Measurements from ENCODE around the gene CALHM3. TPM values are rescaled to one million over a fixed set of nuclear protein-coding genes. Genes with fewer than 3 reads are reported as not detected.

Gene CALHM3
- total and polyA plus RNA-seq, 2 of the 13 experiments (the other 11 are each of a cell fraction or from before 2014, with no cell fraction given): not detected

DNA sequence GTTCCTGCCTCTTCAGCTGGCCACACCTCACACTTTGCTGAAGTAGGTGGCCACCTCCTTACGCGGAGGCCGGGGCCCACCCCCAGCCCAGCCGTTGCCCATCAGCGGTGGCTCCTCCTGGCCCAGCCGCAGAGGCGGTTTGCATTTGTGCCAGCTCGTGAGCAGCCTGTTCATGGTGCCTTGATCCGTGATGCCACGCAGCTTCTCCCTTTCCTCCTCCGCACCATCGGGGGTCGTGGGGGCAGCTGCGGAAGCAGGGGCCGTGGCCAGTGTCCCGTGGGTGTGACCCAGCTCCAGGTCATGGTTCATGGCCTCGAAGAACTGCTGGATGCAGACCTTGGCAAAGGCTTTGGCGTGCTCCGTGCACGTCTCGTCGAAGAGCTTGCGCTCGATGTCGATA is 23.8 kb downstream of the CALHM3 start:
- H3K27ac ChIP-seq (ENCODE audit: extremely low read length, insufficient read depth, low read length): no peak overlapping the region
- POLR2A ChIA-PET: no interaction called here
- H3K4me1 ChIP-seq (ENCODE audit: insufficient read depth, low read length): peaks cover 30% of the 10 kb centered on the region
- no peak overlapping the region for H3K4me2 ChIP-seq (ENCODE audit: low read depth, low read length)
- H3K36me3 ChIP-seq (replicated peaks in 1 of 2; ENCODE audit: control insufficient read depth in 1 of 2, insufficient read depth in 2 of 2, low read length in 2 of 2): no peaks in the 10 kb centered on the region
- intact Hi-C loops (cut with micrococcal nuclease; ENCODE audit: unreplicated experiment): no loop called here
- in situ Hi-C loops (cut with HindIII; ENCODE audit: extremely low pct_ligation_motif_present, low pct_unique_long_range_greater_than_20kb): no loop called here
- WGBS (ENCODE audit: low lambda C conversion rate): 78% methylated on average over 17 of the region's 25 CpGs
- FAIRE-seq (no peak), ATAC-seq (no peak), DNase-seq (ENCODE audit: low spot score) (no peak)
- no peaks in the 10 kb centered on the region for H4K20me1 ChIP-seq (ENCODE audit: insufficient read depth, low read length)
- no peak for TF ChIP-seq SMC3 (IDR thresholded peaks at IDR 0.05; ENCODE audit: low read length)
- H3K9me3 ChIP-seq (ENCODE audit: low read length): no peaks in the 10 kb centered on the region
- CTCF ChIA-PET (ENCODE audit: low intra/inter-chr PET ratio, low total read pairs): no interaction called here
- no peak overlapping the region for H3K4me3 ChIP-seq (replicated peaks in 1 of 3; ENCODE audit: insufficient read depth in 1 of 3, low read depth in 2 of 3, low read length in 3 of 3)
- no peak overlapping the region for H3K9ac ChIP-seq (ENCODE audit: insufficient read depth, low read depth, low read length)
- peaks cover 3 to 38% of the 10 kb centered on the region in 2 experiments for H3K27me3 ChIP-seq (ENCODE audit: control insufficient read depth in 1 of 2, insufficient read depth in 2 of 2, low read length in 2 of 2)
- no peaks in the 10 kb centered on the region for H3K79me2 ChIP-seq (ENCODE audit: insufficient read depth, low read length)
- BruUV-seq (replicated peaks): no TSS peak
- H2AFZ ChIP-seq (ENCODE audit: low read length): no peak overlapping the region

DNA sequence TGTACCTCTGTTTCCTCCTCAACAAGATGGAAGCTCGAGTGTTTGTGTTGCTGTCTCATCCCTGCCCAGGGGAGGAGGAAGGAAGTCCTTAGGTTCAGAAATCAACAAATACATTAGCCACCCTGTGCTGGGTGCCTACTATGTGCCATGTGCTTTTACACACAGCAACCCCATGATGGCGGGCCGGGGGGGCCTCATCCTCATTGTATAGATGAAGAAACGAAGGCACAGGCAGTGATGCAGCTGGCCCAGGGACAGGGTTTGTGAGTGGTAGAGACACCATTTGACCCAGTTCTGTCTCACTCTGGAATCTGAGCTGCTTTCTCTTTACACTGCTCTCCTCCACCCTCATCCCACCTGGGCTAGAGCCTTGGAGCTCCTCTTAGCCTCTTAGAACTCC is 25.0 kb downstream of the CALHM3 start:
- CTCF ChIA-PET (ENCODE audit: low intra/inter-chr PET ratio, low total read pairs): no interaction called here
- intact Hi-C loops (cut with micrococcal nuclease; ENCODE audit: unreplicated experiment): no loop called here
- WGBS (ENCODE audit: low lambda C conversion rate): 20% methylated on average over 2 of the region's 4 CpGs

More for the DNA sequence above, 25.0 kb downstream of the CALHM3 start:
- Histone ChIP-seq H3K9ac (ENCODE audit: insufficient read depth, low read depth, low read length) (no peak overlapping the region), H2AFZ (ENCODE audit: low read length) (no peak overlapping the region), H4K20me1 (ENCODE audit: insufficient read depth, low read length) (no peaks in the 10 kb centered on the region), H3K4me3 (replicated peaks in 1 of 3; ENCODE audit: insufficient read depth in 1 of 3, low read depth in 2 of 3, low read length in 3 of 3) (no peak overlapping the region), H3K27ac (ENCODE audit: extremely low read length, insufficient read depth, low read length) (no peak overlapping the region), H3K79me2 (ENCODE audit: insufficient read depth, low read length) (no peaks in the 10 kb centered on the region), H3K9me3 (ENCODE audit: low read length) (no peaks in the 10 kb centered on the region), H3K27me3 (ENCODE audit: control insufficient read depth in 1 of 2, insufficient read depth in 2 of 2, low read length in 2 of 2) (peaks cover 2 to 33% of the 10 kb centered on the region in 2 experiments), H3K4me1 (ENCODE audit: insufficient read depth, low read length) (peaks cover 30% of the 10 kb centered on the region), H3K36me3 (replicated peaks in 1 of 2; ENCODE audit: control insufficient read depth in 1 of 2, insufficient read depth in 2 of 2, low read length in 2 of 2) (no peaks in the 10 kb centered on the region), H3K4me2 (ENCODE audit: low read depth, low read length) (no peak overlapping the region)
- DNase-seq (ENCODE audit: low spot score): no peak
- POLR2A ChIA-PET: no interaction called here
- BruUV-seq (replicated peaks): no TSS peak
- in situ Hi-C loops (cut with HindIII; ENCODE audit: extremely low pct_ligation_motif_present, low pct_unique_long_range_greater_than_20kb): no loop called here
- TF ChIP-seq TAF15 (IDR thresholded peaks at IDR 0.05; ENCODE audit: low read depth, low read length, poor library complexity, severe bottlenecking): no peak
- TF ChIP-seq ZNF253 (CRISPR knock-in tag; IDR thresholded peaks at IDR 0.05; ENCODE audit: borderline replicate concordance): no peak
- no peak for TF ChIP-seq MYC (CRISPR knock-in tag; IDR thresholded peaks at IDR 0.05; ENCODE audit: borderline replicate concordance)
- TF ChIP-seq ZNF335 (CRISPR knock-in tag; IDR thresholded peaks at IDR 0.05): no peak
- TF ChIP-seq ZNF598 (CRISPR knock-in tag; IDR thresholded peaks at IDR 0.05; ENCODE audit: borderline replicate concordance): no peak
- TF ChIP-seq ZNF12 (CRISPR knock-in tag; IDR thresholded peaks at IDR 0.05): no peak
- no peak for TF ChIP-seq SMARCC2 (IDR thresholded peaks at IDR 0.05)
- no peak for TF ChIP-seq PPARG (CRISPR knock-in tag; conservative IDR thresholded peaks at IDR 0.05)
- no peak for TF ChIP-seq EEA1 (CRISPR knock-in tag; IDR thresholded peaks at IDR 0.05; ENCODE audit: borderline replicate concordance)
- TF ChIP-seq ATRX (CRISPR knock-in tag; IDR thresholded peaks at IDR 0.05; ENCODE audit: borderline replicate concordance): no peak
- TF ChIP-seq IKZF4 (CRISPR knock-in tag; IDR thresholded peaks at IDR 0.05; ENCODE audit: borderline replicate concordance, low read depth, not compliant biosample characterization): no peak
- no peak for TF ChIP-seq ZBTB20 (CRISPR knock-in tag; IDR thresholded peaks at IDR 0.05; ENCODE audit: borderline replicate concordance, low read depth)
- TF ChIP-seq ZNF180 (CRISPR knock-in tag; IDR thresholded peaks at IDR 0.05; ENCODE audit: borderline replicate concordance, low read depth): no peak
- TF ChIP-seq AGO1 (IDR thresholded peaks at IDR 0.05; ENCODE audit: low read depth, low read length, poor library complexity, severe bottlenecking): no peak
- TF ChIP-seq ZNF225 (CRISPR knock-in tag; IDR thresholded peaks at IDR 0.05): no peak
- TF ChIP-seq FOXM1 (CRISPR knock-in tag; IDR thresholded peaks at IDR 0.05): no peak
- FAIRE-seq: no peak
- no peak for ATAC-seq
